Sigmoid colon (tissue), 7 donors: ENCODE data around the gene NPLOC4. TPM values are rescaled to one million over a fixed set of nuclear protein-coding genes. Genes with fewer than 3 reads are reported as not detected.

Experiments
- DNase-seq: peaks from one replicate; pipeline ENCODE4 v3.0.0-alpha.2; 2019
- H3K27ac ChIP-seq, 4 donors: fragments of 200-600 bp; sonication (generic); one replicate each; pipeline ENCODE4 v1.5.1; 2016 to 2019; ENCODE audit warnings: mild to moderate bottlenecking in 1 of 4
- H3K27me3 ChIP-seq, 3 donors: fragments of 200-600 bp; sonication (generic); one replicate each; pipeline ENCODE4 v1.5.1; 2019; ENCODE audit warnings: mild to moderate bottlenecking in 1 of 3
- H3K36me3 ChIP-seq, 4 donors: fragments of 200-600 bp; sonication (generic); one replicate each; pipeline ENCODE4 v1.5.1; 2016 to 2019
- H3K4me1 ChIP-seq, 4 donors: fragments of 200-600 bp; sonication (generic); one replicate each; pipeline ENCODE4 v1.5.1; 2017 to 2019
- H3K4me3 ChIP-seq, 4 donors: fragments of 200-600 bp; sonication (generic); one replicate each; pipeline ENCODE4 v1.5.1; 2017 to 2019; ENCODE audit warnings: mild to moderate bottlenecking in 2 of 4, moderate library complexity in 1 of 4
- H3K9me3 ChIP-seq, 4 donors: fragments of 200-600 bp in 3 of 4; sonication (generic) in 3 of 4; one replicate each; pipeline versions ENCODE4 v1.5.1 to v1.6.1; 2013 to 2019
- EP300 ChIP-seq, 4 donors: sonication (generic); formaldehyde crosslinking; IDR thresholded peaks; one replicate each; pipeline ENCODE4 v1.6.1; 2017; ENCODE audit warnings: antibody characterized with exemption in 4 of 4
- POLR2A ChIP-seq, 2 donors: fragments of 450-650 bp; IDR thresholded peaks; one replicate each; pipeline ENCODE4 v1.6.1; 2016; ENCODE audit warnings: antibody characterized with exemption in 2 of 2, mild to moderate bottlenecking in 2 of 2, moderate library complexity in 2 of 2
- POLR2AphosphoS5 ChIP-seq, 4 donors: sonication (generic); formaldehyde crosslinking; IDR thresholded peaks; one replicate each; pipeline ENCODE4 v1.6.1; 2017; ENCODE audit warnings: antibody characterized with exemption in 4 of 4
- WGBS, 2 donors: extraction: QIAGEN DNeasy Blood & Tissue Kit; methylation state at CpG; one replicate each; pipeline ENCODE4 v1.1.7; 2013; 5-methylcytosine and 5-hydroxymethylcytosine counted together
- intact Hi-C: fragments of 100-400 bp; cut with DNase I; formaldehyde crosslinking; loops from one replicate; pipeline ENCODE4 v1.15.1; 2023
- polyA plus RNA-seq, 3 donors: library from polyadenylated mRNA; stranded (reverse); fragments of 200-250 nt; gene quantifications; one replicate each; pipeline ENCODE4 v1.2.3, GENCODE V29; 2013
- total RNA-seq, 4 donors: library from RNA; depleted of rRNA; stranded (reverse); fragments of >200 nt; gene quantifications; one replicate each; pipeline ENCODE4 v1.1.0, GENCODE V29; 2016
- TF ChIP-seq, protein P1 (sequence below), 4 experiments: fragments of 450-650 bp in 3 of 4; fragments of 200-600 bp in 1 of 4; IDR thresholded peaks; one replicate each; pipeline ENCODE4 v1.5.1; 2016 to 2019; ENCODE audit warnings: antibody characterized with exemption in 4 of 4, mild to moderate bottlenecking in 3 of 4, moderate library complexity in 2 of 4
- donor health status: healthy with polysubstance abuse.
- donor health status: Bipolar disorder and iron deficiency.
- donor health status: healthy.

NPLOC4 gene
- total and polyA plus RNA-seq, 7 donors = 19.8 to 59.7 (median 51.7) TPM

DNA sequence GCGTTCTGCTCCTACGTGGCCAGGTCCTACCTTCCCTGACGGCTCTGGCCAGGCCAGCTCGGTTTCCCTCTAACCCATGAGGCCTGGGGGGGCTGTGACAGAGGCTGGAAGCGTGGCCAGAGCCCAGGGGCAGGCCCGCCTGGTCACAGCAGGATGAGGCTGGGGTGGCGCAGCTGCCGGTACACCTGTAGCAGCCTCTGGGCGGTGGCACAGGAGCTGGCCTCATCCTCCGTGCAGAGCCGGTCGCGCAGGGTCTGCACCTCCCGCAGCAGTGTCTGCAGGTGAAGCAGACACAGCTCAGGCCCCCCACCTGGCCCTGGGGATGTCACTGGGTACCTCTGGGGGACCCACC, 96.3 kb downstream of the NPLOC4 start:
- H3K36me3 ChIP-seq = peaks cover 0 to 62% (median 39%) of the 10 kb centered on the region in 4 donors
- H3K27ac ChIP-seq = no peak overlapping the region
- no peaks in the 10 kb centered on the region for H3K9me3 ChIP-seq
- H3K4me1 ChIP-seq = peaks cover 0 to 15% (median 13%) of the 10 kb centered on the region in 4 donors
- WGBS, 2 donors = 94 to 97% methylated on average over 14 of the region's 14 CpGs
- no peak overlapping the region for H3K4me3 ChIP-seq
- peaks cover 19 to 26% (median 23%) of the 10 kb centered on the region in 3 donors for H3K27me3 ChIP-seq
- no peak for DNase-seq
- intact Hi-C loops = no loop called here
- no peak for TF ChIP-seq EP300 (IDR thresholded peaks at IDR 0.05)

DNA sequence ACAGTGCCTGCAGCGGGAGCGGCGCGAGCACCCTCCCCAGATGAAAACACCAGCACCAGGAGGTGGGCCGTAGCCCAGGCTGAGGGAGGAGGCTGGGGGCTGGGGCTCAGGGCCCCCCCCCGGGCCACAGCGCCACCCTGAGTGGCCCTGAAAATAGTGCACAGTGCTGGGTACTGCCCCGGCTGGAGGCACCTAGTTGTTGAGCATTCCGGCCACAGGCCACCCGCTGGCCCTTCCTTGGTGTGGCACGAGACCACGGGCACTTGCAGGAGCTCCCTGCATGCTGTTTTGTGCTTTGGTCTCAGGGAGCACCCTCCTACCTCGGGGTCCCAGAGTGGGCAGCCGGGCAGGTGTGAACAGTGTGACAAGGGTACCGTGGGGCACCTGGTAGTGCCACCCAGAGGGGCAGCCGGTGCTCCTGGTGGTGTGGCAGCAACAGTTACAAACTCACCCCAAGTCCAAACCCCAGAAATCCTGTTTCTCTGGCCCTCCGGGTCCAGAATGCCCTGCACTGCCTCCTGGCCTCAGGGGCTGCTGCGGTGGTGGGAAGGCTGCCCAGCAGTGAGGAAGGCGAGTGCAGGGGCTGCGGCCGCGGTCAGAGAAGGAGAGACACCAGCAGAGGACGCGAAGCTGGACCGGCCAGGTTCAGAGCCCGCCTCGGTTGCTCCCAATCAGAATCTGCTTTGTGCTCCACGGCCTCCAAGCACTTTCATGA, 96.8 kb downstream of the NPLOC4 start:
- WGBS, 2 donors = 96% methylated on average over 28 of the region's 28 CpGs
- intact Hi-C loops = no loop called here

DNA sequence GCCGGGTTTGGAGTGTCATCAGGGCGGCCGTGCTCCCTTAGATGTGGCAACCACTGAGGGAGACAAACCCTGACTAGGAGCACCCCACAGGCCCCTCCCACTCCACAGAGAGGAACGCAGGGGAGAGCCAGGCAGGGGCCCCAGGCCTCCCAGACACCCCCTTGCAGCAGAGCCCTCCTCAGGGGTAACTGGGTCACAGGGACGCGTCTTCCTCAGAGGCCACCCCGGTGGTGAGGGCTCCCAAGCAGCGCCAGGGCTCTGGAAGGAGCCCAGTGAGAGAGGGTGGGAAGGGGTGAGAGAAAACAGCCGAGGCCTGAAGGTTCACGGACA, 97.4 kb downstream of the NPLOC4 start:
- Histone ChIP-seq H3K9me3 (no peaks in the 10 kb centered on the region), H3K27me3 (peaks cover 19 to 33% (median 32%) of the 10 kb centered on the region in 3 donors), H3K36me3 (peaks cover 0 to 51% (median 31%) of the 10 kb centered on the region in 4 donors), H3K4me1 (peaks cover 0 to 15% (median 13%) of the 10 kb centered on the region in 4 donors), H3K4me3 (no peak overlapping the region), H3K27ac (no peak overlapping the region)
- TF ChIP-seq, protein P1, sequence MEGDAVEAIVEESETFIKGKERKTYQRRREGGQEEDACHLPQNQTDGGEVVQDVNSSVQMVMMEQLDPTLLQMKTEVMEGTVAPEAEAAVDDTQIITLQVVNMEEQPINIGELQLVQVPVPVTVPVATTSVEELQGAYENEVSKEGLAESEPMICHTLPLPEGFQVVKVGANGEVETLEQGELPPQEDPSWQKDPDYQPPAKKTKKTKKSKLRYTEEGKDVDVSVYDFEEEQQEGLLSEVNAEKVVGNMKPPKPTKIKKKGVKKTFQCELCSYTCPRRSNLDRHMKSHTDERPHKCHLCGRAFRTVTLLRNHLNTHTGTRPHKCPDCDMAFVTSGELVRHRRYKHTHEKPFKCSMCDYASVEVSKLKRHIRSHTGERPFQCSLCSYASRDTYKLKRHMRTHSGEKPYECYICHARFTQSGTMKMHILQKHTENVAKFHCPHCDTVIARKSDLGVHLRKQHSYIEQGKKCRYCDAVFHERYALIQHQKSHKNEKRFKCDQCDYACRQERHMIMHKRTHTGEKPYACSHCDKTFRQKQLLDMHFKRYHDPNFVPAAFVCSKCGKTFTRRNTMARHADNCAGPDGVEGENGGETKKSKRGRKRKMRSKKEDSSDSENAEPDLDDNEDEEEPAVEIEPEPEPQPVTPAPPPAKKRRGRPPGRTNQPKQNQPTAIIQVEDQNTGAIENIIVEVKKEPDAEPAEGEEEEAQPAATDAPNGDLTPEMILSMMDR (IDR thresholded peaks at IDR 0.05) = no peak
- TF ChIP-seq POLR2AphosphoS5 (IDR thresholded peaks at IDR 0.05) (no peak), POLR2A (IDR thresholded peaks at IDR 0.05) (no peak), EP300 (IDR thresholded peaks at IDR 0.05) (no peak)
- DNase-seq = no peak
- WGBS, 2 donors = 85 to 87% methylated on average over 10 of the region's 10 CpGs
- intact Hi-C loops = no loop called here

More for the DNA sequence above, 96.8 kb downstream of the NPLOC4 start:
- TF ChIP-seq EP300 (IDR thresholded peaks at IDR 0.05) = no peak
- TF ChIP-seq, protein P1 (IDR thresholded peaks at IDR 0.05) = no peak
- no peak for TF ChIP-seq POLR2A (IDR thresholded peaks at IDR 0.05)
- TF ChIP-seq POLR2AphosphoS5 (IDR thresholded peaks at IDR 0.05) = no peak
- Histone ChIP-seq H3K9me3 (no peaks in the 10 kb centered on the region), H3K4me3 (no peak overlapping the region), H3K36me3 (peaks cover 0 to 57% (median 34%) of the 10 kb centered on the region in 4 donors), H3K4me1 (peaks cover 0 to 15% (median 13%) of the 10 kb centered on the region in 4 donors), H3K27me3 (peaks cover 19 to 27% (median 26%) of the 10 kb centered on the region in 3 donors), H3K27ac (no peak overlapping the region)
- no peak for DNase-seq

DNA sequence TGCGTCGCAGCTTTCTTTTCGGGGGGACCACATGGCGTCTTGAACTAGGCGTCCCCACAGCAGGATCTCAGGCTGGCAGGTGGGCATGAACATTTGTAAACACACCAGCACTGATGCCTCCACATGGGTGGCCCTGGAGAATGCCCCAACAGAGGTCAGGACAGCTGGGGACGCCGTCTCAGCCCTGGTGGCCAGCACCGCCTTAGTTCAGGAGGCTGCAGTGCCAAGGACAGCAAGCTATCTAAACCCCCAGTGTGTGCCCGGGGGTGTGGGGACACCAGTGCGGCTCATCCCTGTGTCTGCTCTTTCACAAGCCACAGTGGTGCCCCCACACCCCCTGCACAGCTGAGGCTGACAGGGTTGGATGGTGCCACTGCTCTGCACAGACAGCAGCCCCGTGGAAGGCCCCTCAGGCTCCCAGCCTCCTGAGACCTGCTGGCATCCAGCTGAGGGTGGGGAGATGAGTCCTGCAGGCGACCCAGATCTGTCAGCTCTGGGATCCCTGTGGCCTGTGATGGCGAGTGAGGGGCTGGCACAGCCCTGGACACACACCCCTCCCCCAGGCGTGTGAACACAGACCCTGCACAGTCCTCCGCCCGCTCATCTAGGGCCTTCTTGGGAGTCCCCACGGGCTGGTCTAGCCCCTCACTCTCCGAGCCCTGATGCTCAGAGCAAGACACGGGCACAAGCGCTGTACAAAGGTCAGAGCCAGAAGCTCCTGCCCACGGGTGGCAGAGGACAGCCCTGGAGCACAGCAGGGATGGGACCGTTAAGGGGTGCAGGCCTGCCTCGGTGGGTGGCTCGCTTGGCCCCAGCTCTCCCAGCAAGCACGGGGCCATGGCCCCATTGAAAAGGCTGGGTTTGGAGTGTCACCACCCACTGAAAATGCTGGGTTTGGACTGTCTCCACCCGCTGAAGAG, 98.0 kb downstream of the NPLOC4 start:
- Histone ChIP-seq H3K9me3 (no peaks in the 10 kb centered on the region), H3K36me3 (peaks cover 0 to 45% (median 28%) of the 10 kb centered on the region in 4 donors), H3K27me3 (peaks cover 19 to 39% (median 38%) of the 10 kb centered on the region in 3 donors), H3K27ac (no peak overlapping the region), H3K4me3 (no peak overlapping the region), H3K4me1 (peaks cover 0 to 15% (median 13%) of the 10 kb centered on the region in 4 donors)
- no peak for DNase-seq
- TF ChIP-seq POLR2AphosphoS5 (IDR thresholded peaks at IDR 0.05) (no peak), EP300 (IDR thresholded peaks at IDR 0.05) (no peak), POLR2A (IDR thresholded peaks at IDR 0.05) (no peak)
- TF ChIP-seq, protein P1 (IDR thresholded peaks at IDR 0.05) = no peak
- intact Hi-C loops = no loop called here
- WGBS, 2 donors = 87 to 89% methylated on average over 26 of the region's 26 CpGs
